Gastrocnemius medialis (tissue), 4 donors: ENCODE data around the gene ZSCAN29. TPM values are rescaled to one million over a fixed set of nuclear protein-coding genes. Genes with fewer than 3 reads are reported as not detected.
"Not testable (repeated sequence)": the region's sequence is repeated elsewhere in the genome, so short reads cannot be mapped to it uniquely, and the experiment has no call there.

Experiments used
- ATAC-seq, 2 donors: fragments of 150-250 bp; one replicate each; pipeline ENCODE4 v1.9.1; 2016
- DNase-seq, 2 donors: peaks; one replicate each; pipeline ENCODE4 v3.0.0-alpha.2; 2019
- H3K27ac ChIP-seq, 4 donors: fragments of 200-600 bp; sonication (generic); 1 replicate in 1 of 4; 2 replicates in 3 of 4; pipeline ENCODE4 v1.5.1; 2016 to 2018; ENCODE audit warnings: mild to moderate bottlenecking in 2 of 4, moderate library complexity in 1 of 4
- H3K27me3 ChIP-seq, 3 donors: fragments of 200-600 bp; sonication (generic) in 2 of 3; 1 replicate in 1 of 3; 2 replicates in 2 of 3; pipeline versions ENCODE4 v1.5.1 to v1.6.0; 2016 to 2019; ENCODE audit warnings: mild to moderate bottlenecking in 1 of 3, moderate library complexity in 1 of 3
- H3K36me3 ChIP-seq, 2 donors: fragments of 200-600 bp; sonication (generic) in 1 of 2; one replicate each; pipeline ENCODE4 v1.5.1; 2017 to 2018
- H3K4me1 ChIP-seq, 2 donors: fragments of 200-600 bp; sonication (generic) in 1 of 2; one replicate each; pipeline ENCODE4 v1.5.1; 2016 to 2017; ENCODE audit warnings: mild to moderate bottlenecking in 2 of 2
- H3K4me3 ChIP-seq, 4 donors: fragments of 200-600 bp; sonication (generic) in 3 of 4; 1 replicate in 1 of 4; 2 replicates in 3 of 4; pipeline ENCODE4 v1.5.1; 2016 to 2019; ENCODE audit warnings: mild to moderate bottlenecking in 2 of 4
- H3K9me3 ChIP-seq, 3 donors: fragments of 200-600 bp; sonication (generic) in 2 of 3; 1 replicate in 1 of 3; 2 replicates in 2 of 3; pipeline ENCODE4 v1.5.1; 2016 to 2019
- POLR2A ChIP-seq, 2 donors: fragments of 450-650 bp; IDR thresholded peaks; one replicate each; pipeline ENCODE4 v1.6.1; 2017; ENCODE audit warnings: antibody characterized with exemption in 2 of 2, mild to moderate bottlenecking in 2 of 2, moderate library complexity in 2 of 2
- in situ Hi-C, 4 donors: fragments of 200-750 bp; cut with MboI; loops; one replicate each; pipeline versions ENCODE4 v1.15.0 to v1.8.0; 2017; ENCODE audit warnings: low sequenced_read_pairs in 4 of 4
- intact Hi-C: fragments of 100-400 bp; cut with DNase I; formaldehyde crosslinking; loops from one replicate; pipeline ENCODE4 v1.15.1; 2023; ENCODE audit warnings: low total_unique reads
- total RNA-seq, 4 donors: library from RNA; depleted of rRNA; stranded (reverse); fragments of >200 nt; gene quantifications; one replicate each; pipeline versions ENCODE4 v1.1.0 to v1.2.3, GENCODE V29; 2016
- TF ChIP-seq, protein P1 (sequence below), 5 experiments: fragments of 450-650 bp in 3 of 5; fragments of 200-600 bp in 2 of 5; sonication (generic) in 2 of 5; IDR thresholded peaks in 4 of 5; conservative IDR thresholded peaks in 1 of 5; 1 replicate in 4 of 5; 2 replicates in 1 of 5; pipeline ENCODE4 v1.5.1; 2016 to 2019; ENCODE audit warnings: antibody characterized with exemption in 5 of 5, mild to moderate bottlenecking in 3 of 5, moderate library complexity in 3 of 5

Gene ZSCAN29
- total RNA-seq, 4 donors from 2014 or later, result 20.7 to 42.2 (median 25.1) TPM

- H3K27me3 ChIP-seq, result no peaks in the 10 kb centered on the region
- H3K36me3 ChIP-seq, result peaks cover 0 to 96% of the 10 kb centered on the region in 2 donors
- in situ Hi-C loops, result no loop called here
- no peak for ATAC-seq
- H3K27ac ChIP-seq, result no peak overlapping the region
- no peak overlapping the region for H3K4me3 ChIP-seq
- H3K4me1 ChIP-seq, result no peaks in the 10 kb centered on the region
- H3K9me3 ChIP-seq, result no peaks in the 10 kb centered on the region
- DNase-seq, result no peak
- intact Hi-C loops, result no loop called here
- no peak for TF ChIP-seq POLR2A (IDR thresholded peaks at IDR 0.05)
- TF ChIP-seq, protein P1, sequence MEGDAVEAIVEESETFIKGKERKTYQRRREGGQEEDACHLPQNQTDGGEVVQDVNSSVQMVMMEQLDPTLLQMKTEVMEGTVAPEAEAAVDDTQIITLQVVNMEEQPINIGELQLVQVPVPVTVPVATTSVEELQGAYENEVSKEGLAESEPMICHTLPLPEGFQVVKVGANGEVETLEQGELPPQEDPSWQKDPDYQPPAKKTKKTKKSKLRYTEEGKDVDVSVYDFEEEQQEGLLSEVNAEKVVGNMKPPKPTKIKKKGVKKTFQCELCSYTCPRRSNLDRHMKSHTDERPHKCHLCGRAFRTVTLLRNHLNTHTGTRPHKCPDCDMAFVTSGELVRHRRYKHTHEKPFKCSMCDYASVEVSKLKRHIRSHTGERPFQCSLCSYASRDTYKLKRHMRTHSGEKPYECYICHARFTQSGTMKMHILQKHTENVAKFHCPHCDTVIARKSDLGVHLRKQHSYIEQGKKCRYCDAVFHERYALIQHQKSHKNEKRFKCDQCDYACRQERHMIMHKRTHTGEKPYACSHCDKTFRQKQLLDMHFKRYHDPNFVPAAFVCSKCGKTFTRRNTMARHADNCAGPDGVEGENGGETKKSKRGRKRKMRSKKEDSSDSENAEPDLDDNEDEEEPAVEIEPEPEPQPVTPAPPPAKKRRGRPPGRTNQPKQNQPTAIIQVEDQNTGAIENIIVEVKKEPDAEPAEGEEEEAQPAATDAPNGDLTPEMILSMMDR (IDR thresholded peaks at IDR 0.05 in 4 of 5, conservative IDR thresholded peaks at IDR 0.05 in 1 of 5), result no peak
Measured at GRCh38 chr15:43403616-43404015, 32.8 kb upstream of the ZSCAN29 start.

DNA sequence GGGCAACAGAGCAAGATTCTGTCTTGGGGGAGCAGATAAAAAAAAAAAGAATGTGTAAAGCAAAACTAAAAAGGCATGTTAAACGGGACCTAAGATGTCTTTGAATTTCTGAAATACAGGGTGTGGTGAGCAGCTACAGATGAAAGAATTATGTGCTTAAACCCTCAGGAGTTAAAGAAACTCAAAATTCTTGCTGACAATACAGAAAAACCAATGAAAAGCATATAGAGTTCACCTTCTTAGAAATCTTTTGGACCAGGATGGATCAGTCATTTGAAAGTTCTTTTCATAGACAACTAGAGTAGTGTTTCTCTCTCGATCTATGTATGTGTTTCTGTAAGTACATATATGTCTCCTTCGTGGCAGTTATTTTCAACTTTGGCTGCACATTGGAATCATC, 31.4 kb upstream of the ZSCAN29 start:
- ATAC-seq (no peak), DNase-seq (no peak)
- intact Hi-C loops (no loop called here), in situ Hi-C loops (no loop called here)
- Histone ChIP-seq H3K9me3 (no peaks in the 10 kb centered on the region), H3K27me3 (no peaks in the 10 kb centered on the region), H3K4me1 (no peaks in the 10 kb centered on the region), H3K36me3 (peaks cover 0 to 98% of the 10 kb centered on the region in 2 donors), H3K27ac (no peak overlapping the region), H3K4me3 (no peak overlapping the region)
- TF ChIP-seq, protein P1 (IDR thresholded peaks at IDR 0.05 in 4 of 5, conservative IDR thresholded peaks at IDR 0.05 in 1 of 5), result no peak
- no peak for TF ChIP-seq POLR2A (IDR thresholded peaks at IDR 0.05)

- not testable (repeated sequence) for H3K9me3 ChIP-seq
Measured at GRCh38 chr15:43393592-43393991, 22.7 kb upstream of the ZSCAN29 start.

DNA sequence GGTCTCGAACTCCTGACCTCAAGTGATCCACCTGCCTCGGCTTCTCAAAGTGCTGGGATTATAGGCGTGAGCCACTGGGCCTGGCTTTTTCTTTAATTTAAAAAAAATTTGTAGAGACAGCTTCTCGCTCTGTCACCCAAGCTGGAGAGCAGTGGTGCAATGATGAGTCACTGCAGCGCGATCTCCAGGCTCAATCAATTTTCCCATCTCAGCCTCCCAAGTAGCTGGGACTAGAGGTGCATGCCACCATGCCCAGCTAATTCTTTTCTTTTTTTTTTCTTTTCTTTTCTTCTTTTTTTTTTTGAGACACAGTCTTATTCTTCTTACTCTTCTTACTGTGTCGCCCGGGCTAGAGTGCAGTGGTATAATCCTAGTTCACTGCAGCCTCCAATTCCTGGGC, 19.9 kb upstream of the ZSCAN29 start:
- H3K27ac ChIP-seq, result no peak overlapping the region
- intact Hi-C loops (no loop called here), in situ Hi-C loops (no loop called here)
- no peaks in the 10 kb centered on the region for H3K27me3 ChIP-seq
- no peaks in the 10 kb centered on the region for H3K9me3 ChIP-seq
- TF ChIP-seq, protein P1 (IDR thresholded peaks at IDR 0.05 in 4 of 5, conservative IDR thresholded peaks at IDR 0.05 in 1 of 5), result no peak
- no peak for TF ChIP-seq POLR2A (IDR thresholded peaks at IDR 0.05)
- DNase-seq (no peak), ATAC-seq (no peak)
- H3K36me3 ChIP-seq, result peaks cover 0 to 37% of the 10 kb centered on the region in 2 donors
- H3K4me3 ChIP-seq, result no peak overlapping the region
- H3K4me1 ChIP-seq, result no peaks in the 10 kb centered on the region

More at GRCh38 chr15:43393592-43393991, 22.7 kb upstream of the ZSCAN29 start:
- in situ Hi-C loops, H3K27me3 ChIP-seq, ATAC-seq, H3K4me3 ChIP-seq, intact Hi-C loops, H3K27ac ChIP-seq, H3K4me1 ChIP-seq, DNase-seq: not testable (repeated sequence)
- H3K36me3 ChIP-seq, result peaks cover 0 to 43% of the 10 kb centered on the region in 2 donors

GRCh38 chr15:43383070-43383469, 12.2 kb upstream of the ZSCAN29 start:
- Histone ChIP-seq H3K36me3 (peaks cover 0 to 78% of the 10 kb centered on the region in 2 donors), H3K4me1 (peaks cover 7 to 8% of the 10 kb centered on the region in 2 donors), H3K27me3 (no peaks in the 10 kb centered on the region), H3K4me3 (no peak overlapping the region), H3K9me3 (no peaks in the 10 kb centered on the region), H3K27ac (peak overlapping the region; percentile 45 to 69 (median 60))
- DNase-seq (no peak), ATAC-seq (peak in 1 of 2 donors; percentile 34)
- intact Hi-C loops (no loop called here), in situ Hi-C loops (no loop called here)
- TF ChIP-seq, protein P1 (IDR thresholded peaks at IDR 0.05 in 4 of 5, conservative IDR thresholded peaks at IDR 0.05 in 1 of 5), result no peak
- no peak for TF ChIP-seq POLR2A (IDR thresholded peaks at IDR 0.05)
